Measurements from ENCODE around the gene TSPAN13.

The TSPAN13 gene

GRCh38 chr7:16719699-16720098 lies 33.9 kb upstream of the TSPAN13 start:
- TF ChIP-seq PATZ1 (CRISPR knock-in tag; IDR thresholded peaks at IDR 0.05; ENCODE audit: borderline replicate concordance) (no peak), CSDC2 (CRISPR knock-in tag; IDR thresholded peaks at IDR 0.05) (no peak), BACH2 (CRISPR knock-in tag; IDR thresholded peaks at IDR 0.05; ENCODE audit: borderline replicate concordance) (no peak), POU6F1 (CRISPR knock-in tag; IDR thresholded peaks at IDR 0.05; ENCODE audit: borderline replicate concordance, low read depth) (no peak), ZNF565 (CRISPR knock-in tag; conservative IDR thresholded peaks at IDR 0.05; ENCODE audit: low read depth) (no peak), SNAI2 (CRISPR knock-in tag; IDR thresholded peaks at IDR 0.05) (no peak), TOX (CRISPR knock-in tag; IDR thresholded peaks at IDR 0.05; ENCODE audit: borderline replicate concordance) (no peak), ESRRG (CRISPR knock-in tag; IDR thresholded peaks at IDR 0.05) (no peak), ZNF8 (CRISPR knock-in tag; IDR thresholded peaks at IDR 0.05) (no peak)
- ATAC-seq = no peak

DNA sequence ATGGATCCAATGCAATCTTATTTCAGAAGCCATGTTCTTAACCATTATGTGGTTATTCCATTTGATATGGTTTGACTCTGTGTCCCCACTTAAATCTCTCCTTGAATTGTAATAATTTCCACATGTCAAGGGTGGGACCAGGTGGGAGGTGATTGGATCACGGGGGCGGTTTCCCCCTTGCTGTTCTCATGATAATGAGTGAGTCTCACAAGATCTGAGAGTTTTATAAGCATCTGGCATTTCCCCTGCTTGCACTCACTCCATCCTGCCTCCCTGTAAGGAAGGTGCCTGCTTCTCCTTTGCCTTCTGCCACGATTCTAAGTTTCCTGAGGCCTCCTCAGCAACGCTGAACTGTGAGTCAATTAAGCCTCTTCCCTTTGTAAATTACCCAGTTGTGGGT lies 32.0 kb upstream of the TSPAN13 start:
- no peak for TF ChIP-seq TSHZ2 (CRISPR knock-in tag; IDR thresholded peaks at IDR 0.05)
- no peak for TF ChIP-seq CSDC2 (CRISPR knock-in tag; IDR thresholded peaks at IDR 0.05)
- no peak for TF ChIP-seq RARB (CRISPR knock-in tag; IDR thresholded peaks at IDR 0.05)
- TF ChIP-seq PPARA (CRISPR knock-in tag; IDR thresholded peaks at IDR 0.05; ENCODE audit: borderline replicate concordance) = no peak
- TF ChIP-seq ZNF70 (CRISPR knock-in tag; IDR thresholded peaks at IDR 0.05) = no peak
- TF ChIP-seq OSR1 (CRISPR knock-in tag; IDR thresholded peaks at IDR 0.05) = no peak
- TF ChIP-seq SNAI2 (CRISPR knock-in tag; IDR thresholded peaks at IDR 0.05) = no peak
- TF ChIP-seq TOX (CRISPR knock-in tag; IDR thresholded peaks at IDR 0.05; ENCODE audit: borderline replicate concordance) = no peak
- TF ChIP-seq, protein P1, sequence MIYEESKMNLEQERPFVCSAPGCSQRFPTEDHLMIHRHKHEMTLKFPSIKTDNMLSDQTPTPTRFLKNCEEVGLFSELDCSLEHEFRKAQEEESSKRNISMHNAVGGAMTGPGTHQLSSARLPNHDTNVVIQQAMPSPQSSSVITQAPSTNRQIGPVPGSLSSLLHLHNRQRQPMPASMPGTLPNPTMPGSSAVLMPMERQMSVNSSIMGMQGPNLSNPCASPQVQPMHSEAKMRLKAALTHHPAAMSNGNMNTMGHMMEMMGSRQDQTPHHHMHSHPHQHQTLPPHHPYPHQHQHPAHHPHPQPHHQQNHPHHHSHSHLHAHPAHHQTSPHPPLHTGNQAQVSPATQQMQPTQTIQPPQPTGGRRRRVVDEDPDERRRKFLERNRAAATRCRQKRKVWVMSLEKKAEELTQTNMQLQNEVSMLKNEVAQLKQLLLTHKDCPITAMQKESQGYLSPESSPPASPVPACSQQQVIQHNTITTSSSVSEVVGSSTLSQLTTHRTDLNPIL (CRISPR knock-in tag; IDR thresholded peaks at IDR 0.05; ENCODE audit: low read depth) = no peak
- TF ChIP-seq ZFP3 (CRISPR knock-in tag; IDR thresholded peaks at IDR 0.05) = no peak
- TF ChIP-seq ZC3H10 (CRISPR knock-in tag; IDR thresholded peaks at IDR 0.05) = no peak
- no peak for TF ChIP-seq ESRRG (CRISPR knock-in tag; IDR thresholded peaks at IDR 0.05)
- no peak for TF ChIP-seq TCF4 (CRISPR knock-in tag; IDR thresholded peaks at IDR 0.05; ENCODE audit: borderline replicate concordance)
- TF ChIP-seq BACH2 (CRISPR knock-in tag; IDR thresholded peaks at IDR 0.05; ENCODE audit: borderline replicate concordance) = no peak
- TF ChIP-seq ZFP30 (CRISPR knock-in tag; IDR thresholded peaks at IDR 0.05) = no peak
- no peak for TF ChIP-seq CSRNP3 (CRISPR knock-in tag; IDR thresholded peaks at IDR 0.05)
- TF ChIP-seq GLIS3 (CRISPR knock-in tag; IDR thresholded peaks at IDR 0.05) = no peak
- ATAC-seq = no peak

- no peak for ATAC-seq
- TF ChIP-seq GLIS3 (CRISPR knock-in tag; IDR thresholded peaks at IDR 0.05) = no peak
- no peak for TF ChIP-seq POU6F1 (CRISPR knock-in tag; IDR thresholded peaks at IDR 0.05; ENCODE audit: borderline replicate concordance, low read depth)
Measured at GRCh38 chr7:16724344-16724743, 29.2 kb upstream of the TSPAN13 start.
